HEK293 (cell line): Measurements from ENCODE around the gene KCNJ6.

Source experiments
- CTCF ChIP-seq: fragments of 450-650 bp; formaldehyde crosslinking; IDR thresholded peaks from 2 replicates; pipeline ENCODE4 v1.5.1; 2016; ENCODE audit warnings: missing biosample characterization, missing genetic modification characterization
- PBX3 ChIP-seq: sonication (generic); formaldehyde crosslinking; IDR thresholded peaks from 2 replicates; pipeline ENCODE4 v1.8.1; 2022; ENCODE audit warnings: mild to moderate bottlenecking, moderate library complexity, missing genetic modification reagents
- TCF7L2 ChIP-seq: IDR thresholded peaks from 2 replicates; pipeline ENCODE4 v1.6.1; 2011; ENCODE audit warnings: low read depth, mild to moderate bottlenecking, inconsistent platforms, low read length, moderate library complexity, borderline replicate concordance
- ZFP3 ChIP-seq: fragments of 450-650 bp; formaldehyde crosslinking; IDR thresholded peaks from 2 replicates; pipeline ENCODE4 v1.5.1; 2016; ENCODE audit warnings: low read depth, missing biosample characterization, missing genetic modification characterization
- ZNF18 ChIP-seq: fragments of 450-650 bp; formaldehyde crosslinking; IDR thresholded peaks from 2 replicates; pipeline ENCODE4 v1.5.1; 2016; ENCODE audit warnings: missing biosample characterization, missing genetic modification characterization
- ZNF239 ChIP-seq: fragments of 450-650 bp; formaldehyde crosslinking; IDR thresholded peaks from 2 replicates; pipeline ENCODE4 v1.5.1; 2016; ENCODE audit warnings: missing biosample characterization, missing genetic modification characterization
- ZNF362 ChIP-seq: fragments of 450-650 bp; formaldehyde crosslinking; IDR thresholded peaks from 2 replicates; pipeline ENCODE4 v1.5.1; 2016; ENCODE audit warnings: missing biosample characterization, missing genetic modification characterization
- ZNF366 ChIP-seq: fragments of 450-650 bp; formaldehyde crosslinking; conservative IDR thresholded peaks from 2 replicates; pipeline ENCODE4 v1.5.1; 2016; ENCODE audit warnings: missing biosample characterization, missing genetic modification characterization
- ZNF585B ChIP-seq: fragments of 450-650 bp; formaldehyde crosslinking; IDR thresholded peaks from 2 replicates; pipeline ENCODE4 v1.5.1; 2016; ENCODE audit warnings: missing biosample characterization, missing genetic modification characterization
- ZNF670 ChIP-seq: fragments of 450-650 bp; formaldehyde crosslinking; IDR thresholded peaks from 2 replicates; pipeline ENCODE4 v1.5.1; 2016; ENCODE audit warnings: missing biosample characterization, missing genetic modification characterization, low read depth
- ZSCAN30 ChIP-seq: fragments of 450-650 bp; IDR thresholded peaks from 2 replicates; pipeline ENCODE4 v1.5.1; 2018; ENCODE audit warnings: missing biosample characterization, mild to moderate bottlenecking, missing genetic modification characterization, moderate library complexity

GRCh38 chr21:37937668-37938067 is 21.4 kb upstream of the KCNJ6 start:
- TF ChIP-seq ZNF670 (tag by site-specific recombination) = no peak
- no peak for TF ChIP-seq ZNF366
- no peak for TF ChIP-seq ZNF362 (tag by site-specific recombination)
- TF ChIP-seq CTCF (tag by site-specific recombination) = no peak
- no peak for TF ChIP-seq PBX3 (CRISPR knock-in tag)
- TF ChIP-seq ZNF585B (tag by site-specific recombination) = no peak
- TF ChIP-seq ZSCAN30 = no peak
- TF ChIP-seq ZNF239 (tag by site-specific recombination) = no peak
- TF ChIP-seq ZNF18 (tag by site-specific recombination) = no peak
- no peak for TF ChIP-seq TCF7L2
- TF ChIP-seq ZFP3 = no peak
